GM18526 (cell line): ENCODE results near the gene PAPOLB.

ENCODE experiments used
- POLR2A ChIP-seq: IDR thresholded peaks from 3 replicates; pipeline ENCODE4 v1.6.1; 2011; ENCODE audit not compliant: insufficient read length; ENCODE audit errors: extremely low read depth

Gene PAPOLB

GRCh38 chr7:4824120-4824775 lies 37.6 kb downstream of the PAPOLB start:
- no peak for TF ChIP-seq POLR2A

- TF ChIP-seq POLR2A, result no peak
These were observed 38.2 kb downstream of the PAPOLB start for GRCh38 chr7:4823441-4824119.

GRCh38 chr7:4822677-4823076 lies 39.2 kb downstream of the PAPOLB start:
- TF ChIP-seq POLR2A, result no peak

- TF ChIP-seq POLR2A, result no peak
These were observed 40.8 kb downstream of the PAPOLB start for GRCh38 chr7:4820967-4821471.

- no peak for TF ChIP-seq POLR2A
These were observed 41.3 kb downstream of the PAPOLB start for GRCh38 chr7:4820405-4820966.

- no peak for TF ChIP-seq POLR2A
These were observed 42.0 kb downstream of the PAPOLB start for GRCh38 chr7:4819560-4820404.

- TF ChIP-seq POLR2A, result no peak
These were observed 43.6 kb downstream of the PAPOLB start for GRCh38 chr7:4818000-4818794.

- no peak for TF ChIP-seq POLR2A
These were observed 44.5 kb downstream of the PAPOLB start for GRCh38 chr7:4817178-4817901.

- no peak for TF ChIP-seq POLR2A
These were observed 45.3 kb downstream of the PAPOLB start for GRCh38 chr7:4816419-4817080.

GRCh38 chr7:4815609-4816418 lies 46.0 kb downstream of the PAPOLB start:
- TF ChIP-seq POLR2A, result no peak

- TF ChIP-seq POLR2A, result no peak
These were observed 46.7 kb downstream of the PAPOLB start for GRCh38 chr7:4815121-4815520.

GRCh38 chr7:4814433-4814832 lies 47.4 kb downstream of the PAPOLB start:
- TF ChIP-seq POLR2A, result no peak

GRCh38 chr7:4809666-4810065 lies 52.2 kb downstream of the PAPOLB start:
- TF ChIP-seq POLR2A, result no peak
